Mucosa of descending colon (tissue), 3 donors: Measurements from ENCODE around the gene TNRC6C. TPM values are rescaled to one million over a fixed set of nuclear protein-coding genes. Genes with fewer than 3 reads are reported as not detected.
"Not testable (repeated sequence)": the region's sequence is repeated elsewhere in the genome, so short reads cannot be mapped to it uniquely, and the experiment has no call there.

Source experiments
- ATAC-seq: fragments of 200-7000 bp; cut with Tn5 transposase; one replicate; pipeline ENCODE4 v1.9.1; 2020; ENCODE audit warnings: mild to moderate bottlenecking, moderate library complexity
- DNase-seq, 3 donors: peaks; one replicate each; pipeline ENCODE4 v3.0.0-alpha.2; 2020
- H3K36me3 ChIP-seq: fragments of 200-600 bp; one replicate; pipeline ENCODE4 v1.8.0; 2021; ENCODE audit warnings: low read depth, mild to moderate bottlenecking
- H3K4me1 ChIP-seq: fragments of 200-600 bp; one replicate; pipeline ENCODE4 v1.8.0; 2021; ENCODE audit warnings: low read depth, mild to moderate bottlenecking
- H3K4me3 ChIP-seq: fragments of 200-600 bp; one replicate; pipeline ENCODE4 v1.8.0; 2021; ENCODE audit warnings: mild to moderate bottlenecking
- H3K9me3 ChIP-seq: fragments of 200-600 bp; one replicate; pipeline ENCODE4 v1.8.0; 2021; ENCODE audit warnings: mild to moderate bottlenecking
- CTCF ChIP-seq: fragments of 200-600 bp; IDR thresholded peaks from one replicate; pipeline ENCODE4 v1.8.0; 2022; ENCODE audit warnings: antibody characterized with exemption, mild to moderate bottlenecking
- intact Hi-C, 2 donors: fragments of 100-400 bp; cut with DNase I in 1 of 2; cut with micrococcal nuclease in 1 of 2; formaldehyde crosslinking; loops; one replicate each; pipeline versions ENCODE4 v1.11.0 to v1.11.1; 2022; cut with DNase I, micrococcal nuclease
- total RNA-seq, 3 donors: library from RNA; stranded (reverse); fragmentation: NEBNext Ultra II Directional in 2 of 3; extraction: Animal tissue kit (Norgen Biotek cat#: 25700) in 2 of 3; gene quantifications; one replicate each; pipeline versions ENCODE4 v1.2.1 to v1.2.4, GENCODE V29; 2021 to 2023
- donor health status: DM: no; HTN: no; CAD: no; lungs with moderate emphysema.
- donor health status: DM: no; HTN: no; CAD: no.
- donor health status: DM: no; HTN: yes; CAD: no.

Gene TNRC6C
- total RNA-seq, 3 donors from 2014 or later: 13.7 to 32.6 (median 20.7) TPM

- Histone ChIP-seq H3K36me3 (no peaks in the 10 kb centered on the region), H3K9me3 (no peaks in the 10 kb centered on the region), H3K4me3 (no peak overlapping the region), H3K4me1 (peaks cover 7% of the 10 kb centered on the region)
- intact Hi-C loops: no loop called here
- DNase-seq: no peak
- no peak for ATAC-seq
- no peak for TF ChIP-seq CTCF
These were observed 104.1 kb downstream of the TNRC6C start for GRCh38 chr17:78062596-78062995.

GRCh38 chr17:78063489-78063888 is 105.0 kb downstream of the TNRC6C start:
- ATAC-seq (no peak), DNase-seq (no peak)
- intact Hi-C loops: no loop called here
- H3K36me3 ChIP-seq: no peaks in the 10 kb centered on the region
- no peak overlapping the region for H3K4me3 ChIP-seq
- H3K9me3 ChIP-seq: no peaks in the 10 kb centered on the region
- no peak for TF ChIP-seq CTCF
- H3K4me1 ChIP-seq: no peaks in the 10 kb centered on the region

GRCh38 chr17:78064708-78065107 is 106.2 kb downstream of the TNRC6C start:
- DNase-seq (no peak), ATAC-seq (no peak)
- Histone ChIP-seq H3K4me1 (no peaks in the 10 kb centered on the region), H3K36me3 (no peaks in the 10 kb centered on the region), H3K9me3 (no peaks in the 10 kb centered on the region), H3K4me3 (no peak overlapping the region)
- intact Hi-C loops: no loop called here
- TF ChIP-seq CTCF: no peak

GRCh38 chr17:78066976-78067375 is 108.5 kb downstream of the TNRC6C start:
- DNase-seq, H3K4me1 ChIP-seq, H3K4me3 ChIP-seq, intact Hi-C loops, H3K9me3 ChIP-seq, ATAC-seq, H3K36me3 ChIP-seq: not testable (repeated sequence)

GRCh38 chr17:78069695-78070094 is 111.2 kb downstream of the TNRC6C start:
- ATAC-seq (no peak), DNase-seq (no peak)
- intact Hi-C loops: no loop called here
- no peak for TF ChIP-seq CTCF
- no peaks in the 10 kb centered on the region for H3K9me3 ChIP-seq
- no peak overlapping the region for H3K4me3 ChIP-seq
- H3K4me1 ChIP-seq: no peaks in the 10 kb centered on the region
- H3K36me3 ChIP-seq: peaks cover 5% of the 10 kb centered on the region

GRCh38 chr17:78072961-78073360 is 114.5 kb downstream of the TNRC6C start:
- peaks cover 10% of the 10 kb centered on the region for H3K36me3 ChIP-seq
- intact Hi-C loops: no loop called here
- DNase-seq (no peak), ATAC-seq (no peak)
- H3K4me1 ChIP-seq: no peaks in the 10 kb centered on the region
- H3K9me3 ChIP-seq: no peaks in the 10 kb centered on the region
- H3K4me3 ChIP-seq: no peak overlapping the region
- no peak for TF ChIP-seq CTCF
